HEK293T (cell line): Measurements from ENCODE around the gene ACSF3.

Experiments used
- ARNT ChIP-seq: fragments of 450-650 bp; IDR thresholded peaks from 2 replicates; pipeline ENCODE4 v1.6.1; 2017; ENCODE audit warnings: mild to moderate bottlenecking
- BHLHE40 ChIP-seq: fragments of 450-650 bp; IDR thresholded peaks from 2 replicates; pipeline ENCODE4 v1.6.1; 2016; ENCODE audit warnings: mild to moderate bottlenecking, moderate library complexity, borderline replicate concordance
- ELF4 ChIP-seq: fragments of 450-650 bp; IDR thresholded peaks from 2 replicates; pipeline ENCODE4 v1.6.1; 2017; ENCODE audit warnings: antibody characterized with exemption
- FOXM1 ChIP-seq: fragments of 450-650 bp; IDR thresholded peaks from 2 replicates; pipeline ENCODE4 v1.6.1; 2017; ENCODE audit warnings: mild to moderate bottlenecking, borderline replicate concordance
- SP1 ChIP-seq: fragments of 450-650 bp; IDR thresholded peaks from 2 replicates; pipeline ENCODE4 v1.6.1; 2017
- SUZ12 ChIP-seq: fragments of 450-650 bp; IDR thresholded peaks from 2 replicates; pipeline ENCODE4 v1.6.1; 2016; ENCODE audit warnings: mild to moderate bottlenecking
- TARDBP ChIP-seq: fragments of 450-650 bp; IDR thresholded peaks from 2 replicates; pipeline ENCODE4 v1.6.1; 2016
- ZNF384 ChIP-seq: fragments of 450-650 bp; IDR thresholded peaks from 2 replicates; pipeline ENCODE4 v1.6.1; 2016
- TF ChIP-seq, protein P1 (sequence below): fragments of 450-650 bp; IDR thresholded peaks from 2 replicates; pipeline ENCODE4 v1.6.1; 2016

DNA sequence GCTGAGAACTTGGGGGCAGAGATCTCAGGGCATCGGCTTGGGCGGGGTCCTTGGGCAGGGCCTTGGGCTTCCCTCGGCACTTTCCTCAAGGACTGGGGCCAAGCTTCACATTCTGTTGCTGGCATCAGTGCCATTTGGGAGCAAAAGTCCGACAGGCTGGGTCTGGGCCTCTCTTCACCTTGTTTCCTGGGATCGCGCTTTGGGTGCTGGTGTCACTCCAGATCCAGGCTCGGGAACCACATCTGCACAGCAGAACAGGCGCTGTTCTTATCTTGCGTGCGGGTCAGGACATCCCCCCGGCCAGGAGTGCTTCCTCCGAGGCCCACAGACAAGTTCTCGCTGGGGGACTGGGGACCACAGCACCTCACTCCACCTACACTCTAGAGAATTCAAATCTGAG lies 46.7 kb downstream of the ACSF3 start:
- TF ChIP-seq TARDBP: no peak
- TF ChIP-seq BHLHE40: no peak
- no peak for TF ChIP-seq FOXM1
- TF ChIP-seq ELF4: no peak
- TF ChIP-seq ZNF384: no peak
- TF ChIP-seq SP1: no peak
- TF ChIP-seq ARNT: no peak
- TF ChIP-seq SUZ12: no peak
- TF ChIP-seq, protein P1, sequence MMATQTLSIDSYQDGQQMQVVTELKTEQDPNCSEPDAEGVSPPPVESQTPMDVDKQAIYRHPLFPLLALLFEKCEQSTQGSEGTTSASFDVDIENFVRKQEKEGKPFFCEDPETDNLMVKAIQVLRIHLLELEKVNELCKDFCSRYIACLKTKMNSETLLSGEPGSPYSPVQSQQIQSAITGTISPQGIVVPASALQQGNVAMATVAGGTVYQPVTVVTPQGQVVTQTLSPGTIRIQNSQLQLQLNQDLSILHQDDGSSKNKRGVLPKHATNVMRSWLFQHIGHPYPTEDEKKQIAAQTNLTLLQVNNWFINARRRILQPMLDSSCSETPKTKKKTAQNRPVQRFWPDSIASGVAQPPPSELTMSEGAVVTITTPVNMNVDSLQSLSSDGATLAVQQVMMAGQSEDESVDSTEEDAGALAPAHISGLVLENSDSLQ: no peak
